ENCODE data around the gene TNNT2.

The TNNT2 gene

DNA sequence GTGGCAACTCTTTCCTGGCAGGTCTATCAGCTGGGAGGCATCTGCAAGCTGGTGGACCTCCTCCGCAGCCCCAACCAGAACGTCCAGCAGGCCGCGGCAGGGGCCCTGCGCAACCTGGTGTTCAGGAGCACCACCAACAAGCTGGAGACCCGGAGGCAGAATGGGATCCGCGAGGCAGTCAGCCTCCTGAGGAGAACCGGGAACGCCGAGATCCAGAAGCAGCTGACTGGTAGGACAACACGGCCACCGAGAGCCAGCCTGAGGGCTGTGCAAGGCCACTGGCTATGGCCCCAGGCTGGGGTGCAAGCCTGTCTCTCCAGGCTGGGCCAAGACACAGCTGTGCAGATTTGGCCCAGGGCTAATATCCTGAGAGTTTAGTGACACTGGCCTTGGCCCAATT is 59.9 kb downstream of the TNNT2 start:
- H3K27ac ChIP-seq, result no peak overlapping the region
- TF ChIP-seq Cebpa-rat (IDR thresholded peaks at IDR 0.05), result no peak
- H3K4me1 ChIP-seq, result peaks cover 0 to 17% (median 7%) of the 10 kb centered on the region in 10 experiments; a peak in 14 of 20 replicates
- H3K36me3 ChIP-seq, result no peaks in the 10 kb centered on the region
- H3K4me2 ChIP-seq, result no peak overlapping the region
- no peaks in the 10 kb centered on the region for H4K20me1 ChIP-seq
- no peaks in the 10 kb centered on the region for H3K9me3 ChIP-seq (replicated peaks in 1 of 11)
- no peaks in the 10 kb centered on the region for H3K27me3 ChIP-seq
- H3K4me3 ChIP-seq, result no peak overlapping the region
- H3K9ac ChIP-seq, result no peak overlapping the region

DNA sequence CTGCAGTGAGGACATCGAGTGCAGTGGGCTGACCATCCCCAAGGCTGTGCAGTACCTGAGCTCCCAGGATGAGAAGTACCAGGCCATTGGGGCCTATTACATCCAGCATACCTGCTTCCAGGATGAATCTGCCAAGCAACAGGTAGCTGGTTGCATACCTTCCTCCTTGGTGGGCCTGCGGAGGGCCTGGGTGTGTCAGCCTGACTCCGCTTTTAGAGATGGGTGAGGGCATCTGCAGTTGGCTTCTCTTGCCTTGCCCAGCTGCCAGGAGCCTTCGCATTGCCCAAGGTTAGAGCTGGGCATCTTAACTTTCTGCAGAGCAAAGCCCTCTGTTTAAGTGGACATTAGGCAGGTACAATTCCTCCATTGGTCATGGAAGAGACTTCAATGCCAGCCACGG is 60.9 kb downstream of the TNNT2 start:
- H3K27ac ChIP-seq, result no peak overlapping the region
- no peak for TF ChIP-seq Cebpa-rat (IDR thresholded peaks at IDR 0.05)
- no peak overlapping the region for H3K9ac ChIP-seq
- H3K4me3 ChIP-seq, result no peak overlapping the region
- H3K27me3 ChIP-seq, result no peaks in the 10 kb centered on the region
- no peaks in the 10 kb centered on the region for H4K20me1 ChIP-seq
- H3K4me2 ChIP-seq, result no peak overlapping the region
- peaks cover 7 to 26% (median 17%) of the 10 kb centered on the region in 10 experiments; a peak in 19 of 20 replicates for H3K4me1 ChIP-seq
- H3K36me3 ChIP-seq, result no peaks in the 10 kb centered on the region
- H3K9me3 ChIP-seq (replicated peaks in 1 of 11), result no peaks in the 10 kb centered on the region

- Histone ChIP-seq H3K27me3 (peaks cover 0 to 3% (median 0%) of the 10 kb centered on the region in 11 experiments; a peak in 1 of 22 replicates), H3K4me2 (peak overlapping the region in 6 of 11 experiments; percentile 5 to 96 (median 92); a peak in 9 of 22 replicates), H3K27ac (peak overlapping the region in 4 of 11 experiments; percentile 4 to 79 (median 25); a peak in 4 of 22 replicates), H4K20me1 (no peaks in the 10 kb centered on the region), H3K9ac (no peak overlapping the region), H3K36me3 (no peaks in the 10 kb centered on the region), H3K4me3 (no peak overlapping the region), H3K9me3 (replicated peaks in 1 of 11) (no peaks in the 10 kb centered on the region), H3K4me1 (peaks cover 34 to 61% (median 45%) of the 10 kb centered on the region in 10 experiments)
- TF ChIP-seq Cebpa-rat (IDR thresholded peaks at IDR 0.05), result no peak
Measured at GRCh38 chr1:201313086-201313485, 64.4 kb downstream of the TNNT2 start.

GRCh38 chr1:201312298-201312697 is 65.2 kb downstream of the TNNT2 start:
- peak overlapping the region; percentile 35 to 96 (median 78); a peak in 19 of 22 replicates for H3K4me2 ChIP-seq
- no peak for TF ChIP-seq Cebpa-rat (IDR thresholded peaks at IDR 0.05)

DNA sequence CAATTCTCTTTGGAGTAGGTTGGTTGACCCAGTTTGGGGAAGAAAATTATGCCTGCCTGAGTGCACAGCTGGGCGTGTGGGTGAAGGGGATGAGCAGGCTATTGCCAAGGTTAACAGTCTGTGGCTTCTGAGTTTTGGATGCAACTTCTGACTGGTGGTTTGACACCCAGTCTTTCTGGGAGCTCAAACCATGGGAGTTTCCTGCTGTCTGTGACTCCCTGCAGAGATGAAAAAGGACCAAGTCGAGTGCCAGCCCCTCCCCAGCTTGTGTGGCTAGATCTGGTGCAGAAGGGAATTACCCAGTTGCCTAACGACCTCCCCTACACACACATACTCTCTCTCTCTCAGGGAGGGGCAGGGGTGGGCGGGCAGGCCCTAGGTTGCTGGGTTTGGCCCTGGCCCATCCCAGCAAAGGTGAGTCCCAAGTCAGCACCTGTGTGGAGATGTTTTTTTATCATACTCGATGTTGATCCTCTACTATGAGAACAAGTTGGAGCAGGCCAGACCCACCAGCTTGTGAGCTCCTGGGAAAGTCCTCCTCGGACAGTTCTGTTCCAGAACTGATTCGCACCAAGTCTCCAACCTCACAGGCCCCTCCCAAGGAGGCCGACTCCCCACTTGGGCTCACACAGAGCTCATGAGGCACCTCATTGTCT is 66.0 kb downstream of the TNNT2 start:
- Histone ChIP-seq H3K4me2 (peak overlapping the region; percentile 55 to 96 (median 78)), H3K27me3 (peaks cover 0 to 3% (median 0%) of the 10 kb centered on the region in 11 experiments; a peak in 1 of 22 replicates), H3K4me1 (peaks cover 44 to 77% (median 57%) of the 10 kb centered on the region in 10 experiments), H3K27ac (peak overlapping the region in 9 of 11 experiments; percentile 16 to 81 (median 61); a peak in 15 of 22 replicates), H3K9ac (peak overlapping the region in 5 of 11 experiments; percentile 35 to 67 (median 60); a peak in 9 of 22 replicates), H3K9me3 (replicated peaks in 1 of 11) (no peaks in the 10 kb centered on the region), H4K20me1 (no peaks in the 10 kb centered on the region), H3K36me3 (no peaks in the 10 kb centered on the region), H3K4me3 (no peak overlapping the region)
- no peak for TF ChIP-seq Cebpa-rat (IDR thresholded peaks at IDR 0.05)

More at GRCh38 chr1:201312298-201312697, 65.2 kb downstream of the TNNT2 start:
- peak overlapping the region in 5 of 11 experiments; percentile 35 to 67 (median 55); a peak in 7 of 22 replicates for H3K9ac ChIP-seq
- H3K4me1 ChIP-seq, result peaks cover 42 to 69% (median 52%) of the 10 kb centered on the region in 10 experiments
- H3K4me3 ChIP-seq, result no peak overlapping the region
- H3K9me3 ChIP-seq (replicated peaks in 1 of 11), result no peaks in the 10 kb centered on the region
- peaks cover 0 to 3% (median 0%) of the 10 kb centered on the region in 11 experiments; a peak in 1 of 22 replicates for H3K27me3 ChIP-seq
- H3K27ac ChIP-seq, result peak overlapping the region in 6 of 11 experiments; percentile 39 to 81 (median 79); a peak in 12 of 22 replicates
- no peaks in the 10 kb centered on the region for H3K36me3 ChIP-seq
- no peaks in the 10 kb centered on the region for H4K20me1 ChIP-seq

DNA sequence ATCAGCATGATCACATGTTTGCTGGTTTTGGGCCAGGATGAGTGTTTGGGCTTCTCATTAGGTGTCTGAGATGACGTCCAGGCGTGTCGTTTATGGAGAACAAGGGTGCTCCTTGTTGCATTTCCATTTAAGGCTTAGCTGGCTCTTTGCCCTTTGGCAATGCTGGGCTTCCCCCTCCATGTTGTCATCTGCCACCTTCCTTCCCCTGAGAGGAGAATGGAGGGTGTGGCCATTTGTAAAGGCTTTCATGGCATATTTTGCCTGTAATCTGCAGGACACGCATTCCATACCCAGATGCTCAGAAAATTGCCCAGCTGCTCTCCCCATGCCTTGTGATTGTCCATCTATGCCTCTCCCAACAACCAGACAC is 66.5 kb downstream of the TNNT2 start:
- H4K20me1 ChIP-seq, result no peaks in the 10 kb centered on the region
- H3K4me1 ChIP-seq, result peaks cover 47 to 82% (median 59%) of the 10 kb centered on the region in 10 experiments
- H3K27me3 ChIP-seq, result peaks cover 0 to 3% (median 0%) of the 10 kb centered on the region in 11 experiments; a peak in 1 of 22 replicates
- no peaks in the 10 kb centered on the region for H3K9me3 ChIP-seq (replicated peaks in 1 of 11)
- no peak for TF ChIP-seq Cebpa-rat (IDR thresholded peaks at IDR 0.05)
- H3K4me3 ChIP-seq, result no peak overlapping the region
- H3K9ac ChIP-seq, result peak overlapping the region in 5 of 11 experiments; percentile 11 to 66 (median 59); a peak in 7 of 22 replicates
- H3K4me2 ChIP-seq, result peak overlapping the region; percentile 55 to 96 (median 78)
- no peaks in the 10 kb centered on the region for H3K36me3 ChIP-seq
- peak overlapping the region in 9 of 11 experiments; percentile 11 to 81 (median 61); a peak in 14 of 22 replicates for H3K27ac ChIP-seq

GRCh38 chr1:201310251-201310985 is 67.1 kb downstream of the TNNT2 start:
- H3K4me1 ChIP-seq, result peaks cover 47 to 87% (median 62%) of the 10 kb centered on the region in 10 experiments

GRCh38 chr1:201309416-201309815 is 68.1 kb downstream of the TNNT2 start:
- Histone ChIP-seq H3K9ac (peak overlapping the region in 4 of 11 experiments; percentile 47 to 65 (median 54); a peak in 6 of 22 replicates), H3K27ac (peak overlapping the region in 6 of 11 experiments; percentile 49 to 81 (median 79); a peak in 12 of 22 replicates), H3K4me1 (peaks cover 47 to 96% (median 70%) of the 10 kb centered on the region in 10 experiments), H3K27me3 (peaks cover 0 to 3% (median 0%) of the 10 kb centered on the region in 11 experiments; a peak in 1 of 22 replicates), H4K20me1 (no peaks in the 10 kb centered on the region), H3K9me3 (replicated peaks in 1 of 11) (no peaks in the 10 kb centered on the region), H3K4me3 (no peak overlapping the region), H3K36me3 (no peaks in the 10 kb centered on the region), H3K4me2 (peak overlapping the region in 10 of 11 experiments; percentile 55 to 96 (median 80); a peak in 20 of 22 replicates)
- peak in 3 of 11 experiments; percentile 14 to 46 (median 35); a peak in 2 of 22 replicates for TF ChIP-seq Cebpa-rat (IDR thresholded peaks at IDR 0.05)

More at GRCh38 chr1:201310251-201310985, 67.1 kb downstream of the TNNT2 start:
- Histone ChIP-seq H3K9ac (peak overlapping the region in 5 of 11 experiments; percentile 14 to 66 (median 59); a peak in 8 of 22 replicates), H3K4me2 (peak overlapping the region; percentile 55 to 96 (median 78)), H3K9me3 (replicated peaks in 1 of 11) (no peaks in the 10 kb centered on the region), H4K20me1 (no peaks in the 10 kb centered on the region), H3K36me3 (no peaks in the 10 kb centered on the region), H3K27me3 (peaks cover 0 to 3% (median 0%) of the 10 kb centered on the region in 11 experiments; a peak in 1 of 22 replicates), H3K27ac (peak overlapping the region in 9 of 11 experiments; percentile 11 to 81 (median 61); a peak in 14 of 22 replicates), H3K4me3 (peak overlapping the region in 1 of 10 experiments; percentile 38; a peak in 2 of 20 replicates)
- no peak for TF ChIP-seq Cebpa-rat (IDR thresholded peaks at IDR 0.05)
